IMR-90 (cell line): ENCODE data around the gene PRDX5.

Experiments used
- BHLHE40 ChIP-seq: fragments of 150-350 bp; IDR thresholded peaks from 2 replicates; pipeline ENCODE4 v1.6.1; 2016; ENCODE audit warnings: mild to moderate bottlenecking, low read depth, low read length
- CEBPB ChIP-seq: IDR thresholded peaks from 2 replicates; pipeline ENCODE4 v1.6.1; 2012; ENCODE audit warnings: low read depth, low read length, improper control_type of control experiment
- FOS ChIP-seq: fragments of 150-350 bp; IDR thresholded peaks from 2 replicates; pipeline ENCODE4 v1.6.1; 2016; ENCODE audit warnings: low read depth, low read length
- MAFK ChIP-seq: IDR thresholded peaks from 2 replicates; pipeline ENCODE4 v1.6.1; 2012; ENCODE audit warnings: low read depth, low read length, improper control_type of control experiment
- MXI1 ChIP-seq: IDR thresholded peaks from 2 replicates; pipeline ENCODE4 v1.6.1; 2012; ENCODE audit warnings: low read depth, mild to moderate bottlenecking, low read length, moderate library complexity, borderline replicate concordance
- NFE2L2 ChIP-seq: fragments of 150-350 bp; IDR thresholded peaks from 2 replicates; pipeline ENCODE4 v1.6.1; 2016; ENCODE audit warnings: low read depth, mild to moderate bottlenecking, low read length
- POLR2A ChIP-seq: IDR thresholded peaks from 2 replicates; pipeline ENCODE4 v1.6.1; 2012; ENCODE audit warnings: mild to moderate bottlenecking, low read depth, low read length
- RAD21 ChIP-seq: IDR thresholded peaks from 2 replicates; pipeline ENCODE4 v1.6.1; 2012; ENCODE audit warnings: low read length, improper control_type of control experiment
- RCOR1 ChIP-seq: IDR thresholded peaks from 2 replicates; pipeline ENCODE4 v1.6.1; 2012; ENCODE audit warnings: mild to moderate bottlenecking, low read length, improper control_type of control experiment; ENCODE audit not compliant: insufficient replicate concordance
- RFX5 ChIP-seq: IDR thresholded peaks from 2 replicates; pipeline ENCODE4 v1.8.0; 2012; ENCODE audit warnings: low read depth, mild to moderate bottlenecking, low read length, moderate library complexity
- SMC3 ChIP-seq: fragments of 150-350 bp; IDR thresholded peaks from 2 replicates; pipeline ENCODE4 v1.6.1; 2016; ENCODE audit warnings: low read depth, mild to moderate bottlenecking, antibody characterized with exemption, low read length, moderate library complexity
- TF ChIP-seq, protein P1 (sequence below): conservative IDR thresholded peaks from 2 replicates; pipeline ENCODE4 v1.5.1; 2012; ENCODE audit warnings: mild to moderate bottlenecking, low read depth, low read length, improper control_type of control experiment
- TF ChIP-seq, protein P2 (sequence below): fragments of 150-350 bp; IDR thresholded peaks from 2 replicates; pipeline ENCODE4 v1.6.1; 2017; ENCODE audit warnings: mild to moderate bottlenecking, antibody characterized with exemption, low read length, low read depth
- TF ChIP-seq, protein P3 (sequence below): fragments of 150-350 bp; IDR thresholded peaks from 2 replicates; pipeline ENCODE4 v1.6.1; 2016; ENCODE audit warnings: low read depth, mild to moderate bottlenecking, low read length, moderate library complexity, borderline replicate concordance

DNA sequence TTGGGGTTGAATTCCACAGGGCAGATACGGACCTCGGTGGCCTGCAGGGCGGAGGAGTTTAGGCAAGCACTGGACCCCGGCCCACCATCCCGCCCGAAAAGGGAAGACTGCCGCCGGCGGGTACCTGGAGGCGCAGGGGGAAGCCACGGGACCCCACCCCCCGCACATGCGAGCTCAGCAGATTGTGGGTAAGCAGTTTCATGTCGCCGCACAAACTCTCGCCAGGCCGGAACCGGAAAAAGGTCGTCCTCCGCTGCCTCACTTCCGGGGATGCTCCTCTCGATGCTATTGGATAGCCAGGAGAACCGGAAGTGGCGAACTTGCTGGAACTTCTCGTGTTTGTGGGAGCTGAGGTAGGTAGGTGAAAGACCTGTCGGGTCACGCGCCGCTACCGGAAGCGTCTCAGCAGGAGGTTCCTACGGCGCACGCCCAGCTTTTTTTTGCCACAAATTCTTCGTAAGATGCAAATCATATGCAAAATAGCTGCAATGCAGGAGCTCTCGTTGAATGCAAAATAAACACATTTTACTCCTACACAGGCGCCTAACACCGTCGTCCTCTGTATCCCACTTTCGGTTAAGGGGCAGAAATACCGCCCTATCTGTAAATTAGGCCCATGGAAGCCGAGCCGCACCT, 478 bp upstream of the PRDX5 start, which contains the start of gene TRMT112:
- TF ChIP-seq, protein P1, sequence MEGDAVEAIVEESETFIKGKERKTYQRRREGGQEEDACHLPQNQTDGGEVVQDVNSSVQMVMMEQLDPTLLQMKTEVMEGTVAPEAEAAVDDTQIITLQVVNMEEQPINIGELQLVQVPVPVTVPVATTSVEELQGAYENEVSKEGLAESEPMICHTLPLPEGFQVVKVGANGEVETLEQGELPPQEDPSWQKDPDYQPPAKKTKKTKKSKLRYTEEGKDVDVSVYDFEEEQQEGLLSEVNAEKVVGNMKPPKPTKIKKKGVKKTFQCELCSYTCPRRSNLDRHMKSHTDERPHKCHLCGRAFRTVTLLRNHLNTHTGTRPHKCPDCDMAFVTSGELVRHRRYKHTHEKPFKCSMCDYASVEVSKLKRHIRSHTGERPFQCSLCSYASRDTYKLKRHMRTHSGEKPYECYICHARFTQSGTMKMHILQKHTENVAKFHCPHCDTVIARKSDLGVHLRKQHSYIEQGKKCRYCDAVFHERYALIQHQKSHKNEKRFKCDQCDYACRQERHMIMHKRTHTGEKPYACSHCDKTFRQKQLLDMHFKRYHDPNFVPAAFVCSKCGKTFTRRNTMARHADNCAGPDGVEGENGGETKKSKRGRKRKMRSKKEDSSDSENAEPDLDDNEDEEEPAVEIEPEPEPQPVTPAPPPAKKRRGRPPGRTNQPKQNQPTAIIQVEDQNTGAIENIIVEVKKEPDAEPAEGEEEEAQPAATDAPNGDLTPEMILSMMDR, result no peak
- TF ChIP-seq RFX5 (no peak; the same call in 1 of the 2 replicates), CEBPB (no peak), POLR2A (peak; percentile 65), MXI1 (no peak; the same call in 1 of the 2 replicates), SMC3 (no peak), BHLHE40 (peak; percentile 59), NFE2L2 (no peak), MAFK (peak; percentile 88), RCOR1 (peak; percentile 32), RAD21 (no peak), FOS (no peak)
- TF ChIP-seq, protein P2, sequence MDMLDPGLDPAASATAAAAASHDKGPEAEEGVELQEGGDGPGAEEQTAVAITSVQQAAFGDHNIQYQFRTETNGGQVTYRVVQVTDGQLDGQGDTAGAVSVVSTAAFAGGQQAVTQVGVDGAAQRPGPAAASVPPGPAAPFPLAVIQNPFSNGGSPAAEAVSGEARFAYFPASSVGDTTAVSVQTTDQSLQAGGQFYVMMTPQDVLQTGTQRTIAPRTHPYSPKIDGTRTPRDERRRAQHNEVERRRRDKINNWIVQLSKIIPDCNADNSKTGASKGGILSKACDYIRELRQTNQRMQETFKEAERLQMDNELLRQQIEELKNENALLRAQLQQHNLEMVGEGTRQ, result peak; percentile 85
- TF ChIP-seq, protein P3, sequence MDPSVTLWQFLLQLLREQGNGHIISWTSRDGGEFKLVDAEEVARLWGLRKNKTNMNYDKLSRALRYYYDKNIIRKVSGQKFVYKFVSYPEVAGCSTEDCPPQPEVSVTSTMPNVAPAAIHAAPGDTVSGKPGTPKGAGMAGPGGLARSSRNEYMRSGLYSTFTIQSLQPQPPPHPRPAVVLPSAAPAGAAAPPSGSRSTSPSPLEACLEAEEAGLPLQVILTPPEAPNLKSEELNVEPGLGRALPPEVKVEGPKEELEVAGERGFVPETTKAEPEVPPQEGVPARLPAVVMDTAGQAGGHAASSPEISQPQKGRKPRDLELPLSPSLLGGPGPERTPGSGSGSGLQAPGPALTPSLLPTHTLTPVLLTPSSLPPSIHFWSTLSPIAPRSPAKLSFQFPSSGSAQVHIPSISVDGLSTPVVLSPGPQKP, result no peak; the same call in 1 of the 2 replicates
